ENCODE data around the gene TRIM29.
A peak's percentile ranks its signal among the peaks of the same experiment; 100 is the strongest.

The TRIM29 gene

GRCh38 chr11:120139316-120140069 lies 1.6 kb upstream of the TRIM29 start:
- no peak for DNase-seq (ENCODE audit: low spot score)

DNA sequence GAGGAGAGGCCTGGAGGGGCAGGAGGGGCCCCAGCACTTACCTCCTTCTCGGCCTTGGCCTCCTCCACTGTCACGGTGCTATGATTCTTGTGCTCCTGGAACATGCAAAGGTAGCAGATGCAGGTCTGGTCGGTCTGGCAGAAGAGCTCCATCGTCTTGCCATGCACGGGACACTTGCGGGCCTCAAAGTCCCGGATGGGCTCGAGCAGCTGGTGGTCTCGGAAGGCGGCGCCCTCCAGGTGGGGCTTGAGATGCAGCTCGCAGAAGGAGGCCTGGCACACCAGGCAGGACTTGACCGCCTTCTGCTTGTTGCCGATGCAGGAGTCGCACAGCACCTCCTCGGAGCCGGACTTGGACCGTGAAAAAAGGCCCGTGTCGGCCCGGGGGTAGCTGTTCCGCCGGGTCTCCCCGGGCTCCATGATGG lies 714 bp downstream of the TRIM29 start:
- no peak for DNase-seq (ENCODE audit: low spot score)

GRCh38 chr11:120136356-120136755 lies 1.6 kb downstream of the TRIM29 start:
- no peak for DNase-seq (ENCODE audit: low spot score)

DNA sequence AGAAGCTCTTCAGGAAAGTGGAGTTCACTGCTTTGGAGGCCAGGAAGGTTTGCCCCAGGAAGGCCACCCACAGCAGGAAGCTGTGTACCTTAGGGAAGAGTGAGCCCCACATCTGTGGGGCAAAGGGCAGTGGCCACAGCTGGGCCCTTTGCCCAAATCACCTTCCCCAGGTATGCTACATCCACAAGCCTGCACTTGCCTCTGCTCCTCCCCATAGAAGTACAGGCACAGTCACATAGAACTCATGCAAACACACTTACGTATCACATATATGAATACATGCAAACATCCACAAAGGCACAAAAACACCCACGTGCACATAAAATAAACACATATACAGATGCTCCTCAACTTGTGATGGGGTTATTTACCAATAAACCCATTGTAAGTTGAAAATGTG lies 2.1 kb downstream of the TRIM29 start:
- DNase-seq (ENCODE audit: low spot score): no peak

GRCh38 chr11:120134931-120135228 lies 3.0 kb downstream of the TRIM29 start:
- no peak for DNase-seq (ENCODE audit: low spot score)

GRCh38 chr11:120134106-120134930 lies 3.6 kb downstream of the TRIM29 start:
- DNase-seq (ENCODE audit: low spot score): no peak

GRCh38 chr11:120133216-120134105 lies 4.5 kb downstream of the TRIM29 start:
- no peak for DNase-seq (ENCODE audit: low spot score)

- no peak for DNase-seq (ENCODE audit: low spot score)
Measured at GRCh38 chr11:120132645-120133185, 5.2 kb downstream of the TRIM29 start.

GRCh38 chr11:120131941-120132644 lies 5.8 kb downstream of the TRIM29 start:
- no peak for DNase-seq (ENCODE audit: low spot score)

- DNase-seq (ENCODE audit: low spot score): no peak
Measured at GRCh38 chr11:120130991-120131760, 6.7 kb downstream of the TRIM29 start.

- DNase-seq (ENCODE audit: low spot score): no peak
Measured at GRCh38 chr11:120130176-120130980, 7.5 kb downstream of the TRIM29 start.

GRCh38 chr11:120129570-120129969 lies 8.3 kb downstream of the TRIM29 start:
- DNase-seq (ENCODE audit: low spot score): no peak

- DNase-seq (ENCODE audit: low spot score): no peak
Measured at GRCh38 chr11:120128392-120129119, 9.4 kb downstream of the TRIM29 start.

- DNase-seq (ENCODE audit: low spot score): no peak
Measured at GRCh38 chr11:120127236-120127635, 10.7 kb downstream of the TRIM29 start.

GRCh38 chr11:120126620-120127019 lies 11.3 kb downstream of the TRIM29 start:
- DNase-seq (ENCODE audit: low spot score): no peak

DNA sequence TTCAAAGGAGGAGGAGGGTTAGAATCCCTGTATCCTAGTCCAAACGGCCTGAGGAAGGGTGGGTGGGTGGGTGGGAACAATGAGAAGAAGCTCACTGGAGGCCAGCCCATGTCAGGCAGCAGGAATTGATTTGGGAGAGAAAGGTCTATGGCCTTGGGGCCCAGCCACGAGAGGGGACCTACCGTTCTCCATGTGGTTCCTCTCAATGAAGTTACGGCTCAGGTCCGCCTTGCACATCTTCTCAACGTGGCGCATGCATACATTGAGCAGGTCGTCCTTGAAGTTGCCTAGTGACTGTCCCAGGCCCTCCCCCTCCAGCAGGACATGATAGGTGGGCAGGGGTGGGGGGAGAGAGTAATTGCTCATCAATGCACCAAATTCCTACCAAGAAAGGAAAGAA lies 12.4 kb downstream of the TRIM29 start:
- DNase-seq (ENCODE audit: low spot score): no peak

DNA sequence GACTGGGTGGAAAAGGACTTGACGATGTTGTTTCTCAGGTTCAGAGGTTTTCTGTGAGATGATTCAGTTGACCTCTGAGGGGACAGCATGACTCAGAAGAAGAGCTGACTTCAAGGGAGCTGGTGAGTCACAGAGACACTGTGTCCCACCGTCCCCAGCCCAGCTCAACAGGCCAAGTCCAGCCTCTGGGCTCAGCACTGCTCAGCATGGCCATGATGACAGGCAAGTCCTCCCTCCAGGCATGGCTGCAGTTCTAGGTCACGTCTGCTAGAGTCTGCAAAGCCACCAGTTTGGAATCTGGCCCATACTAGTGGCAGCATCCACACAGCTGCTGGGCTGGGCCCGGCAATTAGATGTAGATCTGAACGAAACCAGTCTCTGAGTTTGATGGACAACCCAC lies 12.9 kb downstream of the TRIM29 start:
- peak; percentile 15 for DNase-seq (ENCODE audit: low spot score)

DNA sequence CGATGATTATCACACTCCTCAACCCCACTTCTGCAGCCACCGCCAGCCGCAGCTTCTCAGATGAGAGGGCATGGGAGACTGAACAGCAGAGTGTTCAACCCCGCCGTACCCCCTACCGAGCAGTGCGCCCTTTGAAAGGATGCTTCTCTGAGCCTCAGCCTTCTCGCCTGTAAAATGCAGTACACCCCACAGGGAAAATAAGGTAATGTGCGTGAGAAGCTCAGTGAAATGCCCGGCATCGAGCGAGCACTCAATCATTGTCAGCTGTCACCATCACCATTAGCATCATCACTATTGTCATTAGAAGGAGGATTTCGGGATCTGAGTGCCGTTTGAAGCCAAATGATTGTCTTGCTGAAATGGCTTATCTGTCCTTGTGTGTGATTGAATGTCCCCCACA lies 13.6 kb downstream of the TRIM29 start:
- no peak for DNase-seq (ENCODE audit: low spot score)

- DNase-seq (ENCODE audit: low spot score): no peak
Measured at GRCh38 chr11:120123946-120124345, 14.0 kb downstream of the TRIM29 start.
